Coronary artery (tissue), 2 donors: ENCODE results near the gene KIAA1549.

ENCODE experiments used
- DNase-seq: peaks from one replicate; pipeline ENCODE4 v3.0.0-alpha.2; 2017; ENCODE audit warnings: low spot score
- H3K27ac ChIP-seq, 2 donors: fragments of 200-600 bp; sonication (generic); one replicate each; pipeline ENCODE4 v1.5.1; 2016 to 2019
- H3K4me3 ChIP-seq: fragments of 200-600 bp; sonication (generic); 2 replicates; pipeline ENCODE4 v1.5.1; 2016; ENCODE audit warnings: mild to moderate bottlenecking, moderate library complexity
- CTCF ChIP-seq: fragments of 200-600 bp; sonication (generic); IDR thresholded peaks from one replicate; pipeline ENCODE4 v1.5.1; 2019; ENCODE audit warnings: antibody characterized with exemption

The KIAA1549 gene

GRCh38 chr7:138890499-138891445 is 90.4 kb downstream of the KIAA1549 start:
- no peak overlapping the region for H3K4me3 ChIP-seq
- DNase-seq, result no peak
- no peak overlapping the region for H3K27ac ChIP-seq
- no peak for TF ChIP-seq CTCF

- Histone ChIP-seq H3K4me3 (no peak overlapping the region), H3K27ac (no peak overlapping the region)
- no peak for DNase-seq
- no peak for TF ChIP-seq CTCF
Observed at GRCh38 chr7:138889582-138890498, 91.3 kb downstream of the KIAA1549 start.

- H3K4me3 ChIP-seq, result no peak overlapping the region
- TF ChIP-seq CTCF, result no peak
- DNase-seq, result no peak
- no peak overlapping the region for H3K27ac ChIP-seq
Observed at GRCh38 chr7:138887872-138888656, 93.1 kb downstream of the KIAA1549 start.

GRCh38 chr7:138887085-138887710 is 94.0 kb downstream of the KIAA1549 start:
- H3K4me3 ChIP-seq, result no peak overlapping the region
- no peak for TF ChIP-seq CTCF

GRCh38 chr7:138886501-138886917 is 94.7 kb downstream of the KIAA1549 start:
- DNase-seq, result no peak
- TF ChIP-seq CTCF, result no peak
- Histone ChIP-seq H3K27ac (no peak overlapping the region), H3K4me3 (no peak overlapping the region)

More at GRCh38 chr7:138887085-138887710, 94.0 kb downstream of the KIAA1549 start:
- no peak for DNase-seq
- no peak overlapping the region for H3K27ac ChIP-seq
